Endothelial cell of umbilical vein (primary cell): ENCODE measurements around the gene WASF3. TPM values are rescaled to one million over a fixed set of nuclear protein-coding genes. Genes with fewer than 3 reads are reported as not detected.

ENCODE experiments used
- BruUV-seq: library from RNA; stranded (reverse); fragments of 400-500 nt; replicated peaks from 2 replicates; lab custom pipeline; 2021; lab: Mats Ljungman, UMichigan
- CTCF ChIA-PET: fragments of 300-600, 350-600 bp; sonication (Branson Sonifier 250); formaldehyde crosslinking; loops from one replicate; lab custom pipeline; 2021; ENCODE audit warnings: antibody characterized with exemption, inconsistent platforms; lab: Charles Lee
- POLR2A ChIA-PET: fragments of 300-600, 350-600 bp; sonication (Branson Sonifier 250); formaldehyde crosslinking; loops from one replicate; lab custom pipeline; 2021; ENCODE audit warnings: antibody characterized with exemption, inconsistent platforms; lab: Charles Lee
- DNase-seq: peaks from one replicate; pipeline ENCODE4 v3.0.0-alpha.2; 2011; ENCODE audit warnings: low read depth, low spot score
- FAIRE-seq: peaks from 2 replicates; lab custom pipeline; 2011; peaks lifted over from hg19 to GRCh38; lab: Jason Lieb, UNC
- H2AFZ ChIP-seq: 2 replicates; pipeline ENCODE4 v1.6.0; 2012; ENCODE audit warnings: low read depth, low read length, control low read depth, inconsistent platforms
- H3K27ac ChIP-seq: 2 replicates; pipeline ENCODE4 v1.5.1; 2011; ENCODE audit warnings: low read depth, mild to moderate bottlenecking, control low read depth, low read length, moderate library complexity; ENCODE audit not compliant: insufficient read depth
- H3K27me3 ChIP-seq, 2 experiments: 2 replicates each; pipeline versions ENCODE4 v1.6.0 to v1.6.1; 2011; ENCODE audit warnings: low read length in 2 of 2, mixed read lengths in 1 of 2; ENCODE audit not compliant: control insufficient read depth in 2 of 2, insufficient read depth in 2 of 2
- H3K36me3 ChIP-seq, 2 experiments: 2 replicates in 1 of 2; 3 replicates in 1 of 2; pipeline ENCODE4 v1.5.1; 2011; ENCODE audit warnings: low read length in 2 of 2, mild to moderate bottlenecking in 1 of 2, moderate library complexity in 1 of 2; ENCODE audit not compliant: control insufficient read depth in 2 of 2, insufficient read depth in 2 of 2; ENCODE audit errors: extremely low read depth in 1 of 2
- H3K4me1 ChIP-seq: 3 replicates; pipeline ENCODE4 v1.5.1; 2011; ENCODE audit warnings: mild to moderate bottlenecking, low read length; ENCODE audit not compliant: control insufficient read depth, insufficient read depth; ENCODE audit errors: extremely low read depth
- H3K4me2 ChIP-seq: 2 replicates; pipeline ENCODE4 v1.6.1; 2011; ENCODE audit warnings: low read length, control low read depth, mixed read lengths; ENCODE audit not compliant: insufficient read depth
- H3K4me3 ChIP-seq, 3 experiments: fragments of 200-600 bp in 1 of 3; sonication (generic), shearing (Covaris generic) in 1 of 3; replicated peaks in 1 of 3; 2 replicates each; pipeline ENCODE4 v1.5.1; 2011 to 2016; ENCODE audit warnings: control low read depth in 3 of 3, low read length in 3 of 3, mild to moderate bottlenecking in 2 of 3, inconsistent platforms in 1 of 3, low read depth in 1 of 3, moderate library complexity in 1 of 3; ENCODE audit not compliant: insufficient read depth in 1 of 3
- H3K79me2 ChIP-seq: 2 replicates; pipeline ENCODE4 v1.6.0; 2012; ENCODE audit warnings: low read length, inconsistent platforms; ENCODE audit not compliant: control insufficient read depth, insufficient read depth
- H3K9ac ChIP-seq: replicated peaks from 2 replicates; pipeline ENCODE3; 2011; ENCODE audit warnings: low read length, control low read depth; ENCODE audit not compliant: insufficient read depth; ENCODE audit errors: extremely low read depth
- H3K9me1 ChIP-seq: replicated peaks from 3 replicates; pipeline ENCODE4 v1.6.0; 2011; ENCODE audit warnings: mild to moderate bottlenecking, low read length; ENCODE audit not compliant: control insufficient read depth, insufficient read depth; ENCODE audit errors: extremely low read depth
- H3K9me3 ChIP-seq: replicated peaks from 2 replicates; pipeline ENCODE4 v1.5.1; 2012; ENCODE audit warnings: low read length, inconsistent platforms; ENCODE audit not compliant: control insufficient read depth, insufficient read depth
- H4K20me1 ChIP-seq: replicated peaks from 2 replicates; pipeline ENCODE3; 2011; ENCODE audit warnings: mild to moderate bottlenecking, low read length; ENCODE audit not compliant: control insufficient read depth, insufficient read depth; ENCODE audit errors: extremely low read depth
- CTCF ChIP-seq, 2 donors: IDR thresholded peaks; 1 replicate in 1 of 2; 2 replicates in 1 of 2; pipeline ENCODE4 v1.5.1; 2011; ENCODE audit warnings: low read length in 2 of 2, mild to moderate bottlenecking in 2 of 2, moderate library complexity in 2 of 2, control low read depth in 1 of 2, inconsistent platforms in 1 of 2, low read depth in 1 of 2; ENCODE audit not compliant: insufficient read depth in 1 of 2; ENCODE audit errors: extremely low read depth in 1 of 2
- EZH2 ChIP-seq: IDR thresholded peaks from 2 replicates; pipeline ENCODE4 v1.6.1; 2012; ENCODE audit warnings: borderline replicate concordance, low read depth, mild to moderate bottlenecking, moderate library complexity, low read length, inconsistent platforms; ENCODE audit not compliant: severe bottlenecking
- FOS ChIP-seq: IDR thresholded peaks from 2 replicates; pipeline ENCODE4 v1.6.1; 2011; ENCODE audit warnings: mild to moderate bottlenecking, low read length, moderate library complexity, borderline replicate concordance; ENCODE audit not compliant: insufficient read depth
- GATA2 ChIP-seq: IDR thresholded peaks from 2 replicates; pipeline ENCODE4 v1.7.0; 2011; ENCODE audit warnings: low read depth, mild to moderate bottlenecking, moderate library complexity, mixed read lengths, low read length; ENCODE audit not compliant: insufficient read length, insufficient read depth
- JUN ChIP-seq: IDR thresholded peaks from 2 replicates; pipeline ENCODE4 v1.6.1; 2011; ENCODE audit warnings: borderline replicate concordance, low read depth; ENCODE audit not compliant: insufficient read length, insufficient read depth
- MAX ChIP-seq: IDR thresholded peaks from 2 replicates; pipeline ENCODE4 v1.6.1; 2011; ENCODE audit not compliant: insufficient read depth, insufficient read length
- MYC ChIP-seq: IDR thresholded peaks from one replicate; pipeline ENCODE4 v1.6.1; 2011; ENCODE audit warnings: mild to moderate bottlenecking, low read depth, low read length
- POLR2A ChIP-seq: IDR thresholded peaks from 2 replicates; pipeline ENCODE4 v1.6.1; 2012; ENCODE audit warnings: low read depth, mild to moderate bottlenecking, control low read depth, low read length
- POLR2AphosphoS5 ChIP-seq: IDR thresholded peaks from 2 replicates; pipeline ENCODE4 v1.6.1; 2012; ENCODE audit warnings: low read depth, mild to moderate bottlenecking, control low read depth, low read length, moderate library complexity; ENCODE audit not compliant: insufficient read depth
- dilution Hi-C: fragments of 300-500 bp; cut with MboI; formaldehyde crosslinking; loops from one replicate; pipeline ENCODE4 v1.15.0; 2019; ENCODE audit warnings: low sequenced_read_pairs; ENCODE audit not compliant: extremely low pct_ligation_motif_present
- intact Hi-C: fragments of 100-400 bp; cut with micrococcal nuclease; formaldehyde crosslinking; loops from one replicate; pipeline ENCODE4 v1.10.0; 2022
- polyA plus RNA-seq, 4 experiments: library from polyadenylated mRNA; depleted of rRNA in 3 of 4; stranded (reverse) in 3 of 4; unstranded in 1 of 4; fragments of >200 nt; gene quantifications; 2 replicates each; pipeline versions ENCODE4 v1.2.1 to v1.2.3, GENCODE V29; 2011 to 2012; ENCODE audit warnings: missing spikeins in 1 of 4
- total RNA-seq: library from RNA; stranded (reverse); gene quantifications from 2 replicates; pipeline ENCODE4 v1.2.3, GENCODE V29; 2021

Gene WASF3
- total and polyA plus RNA-seq, 2 donors (not counting 3 experiments of a cell fraction or from before 2014, with no cell fraction given), result 18.5 to 32.4 TPM

- Histone ChIP-seq H3K27ac (no peak overlapping the region), H3K4me2 (no peak overlapping the region), H3K36me3 (no peaks in the 10 kb centered on the region), H3K9me3 (no peaks in the 10 kb centered on the region), H3K79me2 (peaks cover 84% of the 10 kb centered on the region), H4K20me1 (peaks cover 11% of the 10 kb centered on the region), H3K27me3 (no peaks in the 10 kb centered on the region), H3K4me3 (no peak overlapping the region), H2AFZ (no peak overlapping the region), H3K4me1 (peaks cover 24% of the 10 kb centered on the region), H3K9me1 (no peaks in the 10 kb centered on the region), H3K9ac (no peak overlapping the region)
- ChIA-PET POLR2A (no interaction called here), CTCF (interaction anchor here (1.3 to 1.4 kb wide), 2 partner anchors 66 to 378 kb away, joined by 3 read pairs; no protein-coding TSS in a partner anchor)
- DNase-seq (no peak), FAIRE-seq (no peak)
- no TSS peak for BruUV-seq
- intact Hi-C loops (no loop called here), dilution Hi-C loops (no loop called here)
- TF ChIP-seq JUN (no peak), POLR2A (no peak), GATA2 (no peak), FOS (no peak), MYC (no peak)
Measured at GRCh38 chr13:26562512-26562890, 5.0 kb downstream of the WASF3 start.

- H3K4me3 ChIP-seq, result no peak overlapping the region
- no peaks in the 10 kb centered on the region for H3K36me3 ChIP-seq
- ChIA-PET POLR2A (no interaction called here), CTCF (interaction anchor here (0.8 to 1.2 kb wide), 2 partner anchors 131 to 135 kb away, joined by 4 to 5 read pairs; no protein-coding TSS in a partner anchor)
- no peaks in the 10 kb centered on the region for H3K9me1 ChIP-seq
- peaks cover 22% of the 10 kb centered on the region for H3K4me1 ChIP-seq
- H4K20me1 ChIP-seq, result peaks cover 14% of the 10 kb centered on the region
- intact Hi-C loops (no loop called here), dilution Hi-C loops (no loop called here)
- BruUV-seq, result no TSS peak
- H3K79me2 ChIP-seq, result peaks cover 87% of the 10 kb centered on the region
- no peaks in the 10 kb centered on the region for H3K9me3 ChIP-seq
- H3K27me3 ChIP-seq, result no peaks in the 10 kb centered on the region
- no peak overlapping the region for H2AFZ ChIP-seq
- FAIRE-seq (no peak), DNase-seq (no peak)
- no peak overlapping the region for H3K27ac ChIP-seq
- H3K9ac ChIP-seq, result no peak overlapping the region
- TF ChIP-seq POLR2AphosphoS5 (no peak), MYC (no peak), CTCF (IDR thresholded peaks at IDR 0.05; ENCODE audit: extremely low read depth in 1 of 2, insufficient read depth in 1 of 2, low read depth in 1 of 2, low read length in 2 of 2) (no peak), FOS (no peak), JUN (no peak), GATA2 (no peak), MAX (no peak), POLR2A (no peak), EZH2 (no peak)
- no peak overlapping the region for H3K4me2 ChIP-seq
Measured at GRCh38 chr13:26563713-26564112, 6.2 kb downstream of the WASF3 start.
